Upper lobe of right lung (tissue), 1 donor: ENCODE results near the gene EMC1. TPM values are rescaled to one million over a fixed set of nuclear protein-coding genes. Genes with fewer than 3 reads are reported as not detected.

Experiments
- ATAC-seq: fragments of 200-7000 bp; cut with Tn5 transposase; one replicate; pipeline ENCODE4 v1.9.1; 2020; ENCODE audit warnings: mild to moderate bottlenecking, moderate library complexity
- DNase-seq: peaks from one replicate; pipeline ENCODE4 v3.0.0-alpha.2; 2020
- H3K27ac ChIP-seq: fragments of 200-600 bp; one replicate; pipeline ENCODE4 v1.8.0; 2022
- H3K27me3 ChIP-seq: fragments of 200-600 bp; one replicate; pipeline ENCODE4 v1.8.0; 2022; ENCODE audit warnings: mild to moderate bottlenecking
- H3K36me3 ChIP-seq: fragments of 200-600 bp; one replicate; pipeline ENCODE4 v1.8.0; 2022
- H3K4me1 ChIP-seq: fragments of 200-600 bp; one replicate; pipeline ENCODE4 v1.8.0; 2022
- H3K4me3 ChIP-seq: fragments of 200-600 bp; one replicate; pipeline ENCODE4 v1.8.0; 2022; ENCODE audit warnings: mild to moderate bottlenecking
- H3K9me3 ChIP-seq: fragments of 200-600 bp; one replicate; pipeline ENCODE4 v1.8.0; 2022
- CTCF ChIP-seq: fragments of 200-600 bp; IDR thresholded peaks from one replicate; pipeline ENCODE4 v1.8.0; 2022; ENCODE audit warnings: antibody characterized with exemption
- intact Hi-C: fragments of 100-400 bp; cut with DNase I; formaldehyde crosslinking; loops from one replicate; pipeline ENCODE4 v1.11.0; 2022
- total RNA-seq: library from RNA; stranded (reverse); fragmentation: NEBNext Ultra II Directional; extraction: Animal tissue kit (Norgen Biotek cat#: 25700); gene quantifications from one replicate; pipeline ENCODE4 v1.2.1, GENCODE V29; 2021
- donor health status: DM: no; HTN: yes; CAD: no; lungs with severe emphysema.

EMC1 gene
- total RNA-seq, 1 donor from 2014 or later, result 38.7 TPM

- intact Hi-C loops, result no loop called here
- DNase-seq (no peak), ATAC-seq (no peak)
- Histone ChIP-seq H3K4me1 (peaks cover 58% of the 10 kb centered on the region), H3K27ac (no peak overlapping the region), H3K9me3 (no peaks in the 10 kb centered on the region), H3K4me3 (no peak overlapping the region), H3K27me3 (no peaks in the 10 kb centered on the region), H3K36me3 (peaks cover 9% of the 10 kb centered on the region)
- TF ChIP-seq CTCF, result no peak
Observed at GRCh38 chr1:19205845-19206244, 45.5 kb downstream of the EMC1 start.

DNA sequence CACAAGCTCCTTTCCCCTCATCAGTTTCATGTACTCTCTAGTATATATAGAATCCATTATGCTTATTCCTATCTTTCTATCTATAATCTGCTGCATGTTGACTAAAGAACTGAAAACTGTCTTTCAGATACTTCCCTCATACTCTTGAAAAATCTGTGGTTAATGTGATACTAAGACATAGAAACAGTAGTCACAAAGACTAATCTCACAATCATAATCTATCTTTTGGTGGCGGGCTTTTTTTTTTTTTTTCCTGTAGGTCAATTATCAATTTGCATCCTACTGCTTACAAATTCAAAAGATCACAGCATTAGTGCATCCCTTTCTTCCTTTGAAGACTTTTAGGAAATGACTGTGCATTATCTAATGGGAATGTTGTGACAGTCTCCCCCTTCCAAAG lies 45.9 kb downstream of the EMC1 start:
- no peak overlapping the region for H3K4me3 ChIP-seq
- ATAC-seq (no peak), DNase-seq (no peak)
- H3K27ac ChIP-seq, result no peak overlapping the region
- H3K4me1 ChIP-seq, result peaks cover 56% of the 10 kb centered on the region
- H3K36me3 ChIP-seq, result peaks cover 13% of the 10 kb centered on the region
- TF ChIP-seq CTCF, result no peak
- H3K9me3 ChIP-seq, result no peaks in the 10 kb centered on the region
- intact Hi-C loops, result no loop called here
- H3K27me3 ChIP-seq, result no peaks in the 10 kb centered on the region

GRCh38 chr1:19204446-19205266 lies 46.7 kb downstream of the EMC1 start:
- H3K27me3 ChIP-seq, result no peaks in the 10 kb centered on the region
- DNase-seq, result no peak
- ATAC-seq, result no peak
- H3K4me1 ChIP-seq, result peaks cover 56% of the 10 kb centered on the region
- no peak overlapping the region for H3K27ac ChIP-seq
- H3K36me3 ChIP-seq, result peaks cover 21% of the 10 kb centered on the region
- TF ChIP-seq CTCF, result no peak
- H3K9me3 ChIP-seq, result no peaks in the 10 kb centered on the region
- intact Hi-C loops, result no loop called here
- no peak overlapping the region for H3K4me3 ChIP-seq

- ATAC-seq (peak; percentile 78), DNase-seq (no peak)
- TF ChIP-seq CTCF, result no peak
- Histone ChIP-seq H3K4me1 (peaks cover 48% of the 10 kb centered on the region), H3K9me3 (no peaks in the 10 kb centered on the region), H3K4me3 (no peak overlapping the region), H3K27ac (no peak overlapping the region), H3K36me3 (peaks cover 33% of the 10 kb centered on the region), H3K27me3 (no peaks in the 10 kb centered on the region)
- intact Hi-C loops, result no loop called here
Observed at GRCh38 chr1:19203440-19203839, 47.9 kb downstream of the EMC1 start.

DNA sequence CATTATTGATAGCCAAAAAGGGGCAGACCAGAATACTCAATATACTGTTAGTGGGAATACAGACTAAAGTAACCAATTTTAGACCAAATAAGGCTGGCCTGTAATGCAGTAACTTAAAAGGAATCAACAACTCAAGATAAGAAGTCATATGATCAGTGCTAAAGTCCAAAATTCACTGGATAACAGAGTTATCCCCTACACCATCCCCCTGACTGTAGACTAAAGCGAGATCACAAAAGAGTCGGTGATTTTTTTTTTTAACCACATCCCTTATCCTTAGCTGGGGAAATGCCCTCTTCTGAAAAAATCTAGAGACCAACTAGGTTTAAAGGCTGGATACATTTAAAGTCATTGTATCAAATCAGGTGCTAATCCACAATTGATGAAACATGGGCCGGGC lies 48.9 kb downstream of the EMC1 start:
- Histone ChIP-seq H3K27ac (no peak overlapping the region), H3K36me3 (peaks cover 43% of the 10 kb centered on the region), H3K4me3 (no peak overlapping the region), H3K27me3 (no peaks in the 10 kb centered on the region), H3K9me3 (no peaks in the 10 kb centered on the region), H3K4me1 (peaks cover 40% of the 10 kb centered on the region)
- intact Hi-C loops, result no loop called here
- TF ChIP-seq CTCF, result no peak
- DNase-seq (no peak), ATAC-seq (no peak)
